HG03039 (cell line): Measurements from ENCODE around the gene QSOX2.
"Not testable (repeated sequence)": the region's sequence is repeated elsewhere in the genome, so short reads cannot be mapped to it uniquely, and the experiment has no call there.

ENCODE experiments used
- ATAC-seq: cut with Tn5 transposase; IDR thresholded peaks from one replicate; pipeline ENCODE4 v1.9.1; 2021; ENCODE audit warnings: mild to moderate bottlenecking, moderate library complexity; ENCODE audit not compliant: unreplicated experiment

Gene QSOX2

DNA sequence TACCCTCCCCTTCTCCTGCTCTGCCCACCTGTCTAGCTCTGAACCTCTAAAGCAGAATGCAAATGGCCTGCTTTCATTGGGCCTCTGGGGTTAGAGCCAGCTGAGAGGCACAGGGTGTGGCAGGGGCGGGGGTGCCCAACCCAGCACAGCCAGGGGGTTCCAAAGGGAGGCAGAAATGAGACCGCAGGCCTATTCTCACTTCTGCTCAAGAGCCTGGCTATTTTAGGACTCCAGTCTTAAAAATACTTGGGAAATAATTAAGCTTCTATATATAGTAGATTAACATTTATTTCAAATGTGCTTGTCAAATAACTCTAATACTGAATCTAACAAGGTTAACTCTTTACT is 5.7 kb downstream of the QSOX2 start:
- ATAC-seq, result no peak

GRCh38 chr9:136239135-136239982 is 6.3 kb downstream of the QSOX2 start:
- no peak for ATAC-seq

- no peak for ATAC-seq
These were observed 7.3 kb downstream of the QSOX2 start for GRCh38 chr9:136238342-136238732.

DNA sequence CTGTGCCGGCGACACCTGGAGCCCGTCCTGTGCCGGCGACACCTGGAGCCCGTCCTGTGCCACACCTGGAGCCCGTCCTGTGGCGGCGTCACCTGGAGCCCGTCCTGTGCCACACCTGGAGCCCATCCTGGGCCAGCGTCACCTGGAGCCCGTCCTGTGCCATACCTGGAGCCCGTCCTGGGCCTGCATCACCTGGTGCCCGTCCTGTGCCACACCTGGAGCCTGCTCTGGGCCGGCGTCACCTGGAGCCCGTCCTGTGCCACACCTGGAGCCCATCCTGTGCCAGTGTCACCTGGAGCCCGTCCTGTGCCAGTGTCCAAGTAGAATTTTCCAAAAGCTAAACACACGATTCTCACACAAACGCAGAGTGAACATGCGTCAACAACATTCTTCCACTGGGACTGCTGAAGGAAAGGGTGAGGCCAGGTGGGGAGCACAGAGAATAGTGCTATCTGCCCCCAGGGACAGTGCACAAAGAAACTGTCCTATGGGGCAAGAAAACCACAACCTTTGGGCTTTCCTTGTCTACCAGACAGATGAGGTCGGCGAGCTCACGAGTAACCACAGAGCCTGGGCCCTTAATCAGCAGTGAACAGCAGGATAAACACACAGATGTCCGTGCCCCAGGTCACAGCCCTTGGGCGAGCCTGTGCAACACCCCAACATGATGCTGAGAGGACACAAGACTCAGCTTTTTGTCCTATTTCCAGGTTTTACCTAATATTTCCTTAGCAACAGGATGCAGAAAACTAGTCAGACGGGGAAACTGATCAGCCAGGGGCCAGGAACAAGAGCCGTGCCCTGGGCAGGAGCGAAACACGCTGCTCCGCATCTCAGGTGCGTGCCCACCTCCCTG is 7.9 kb downstream of the QSOX2 start:
- no peak for ATAC-seq

- not testable (repeated sequence) for ATAC-seq
These were observed 8.9 kb downstream of the QSOX2 start for GRCh38 chr9:136236471-136237410.

DNA sequence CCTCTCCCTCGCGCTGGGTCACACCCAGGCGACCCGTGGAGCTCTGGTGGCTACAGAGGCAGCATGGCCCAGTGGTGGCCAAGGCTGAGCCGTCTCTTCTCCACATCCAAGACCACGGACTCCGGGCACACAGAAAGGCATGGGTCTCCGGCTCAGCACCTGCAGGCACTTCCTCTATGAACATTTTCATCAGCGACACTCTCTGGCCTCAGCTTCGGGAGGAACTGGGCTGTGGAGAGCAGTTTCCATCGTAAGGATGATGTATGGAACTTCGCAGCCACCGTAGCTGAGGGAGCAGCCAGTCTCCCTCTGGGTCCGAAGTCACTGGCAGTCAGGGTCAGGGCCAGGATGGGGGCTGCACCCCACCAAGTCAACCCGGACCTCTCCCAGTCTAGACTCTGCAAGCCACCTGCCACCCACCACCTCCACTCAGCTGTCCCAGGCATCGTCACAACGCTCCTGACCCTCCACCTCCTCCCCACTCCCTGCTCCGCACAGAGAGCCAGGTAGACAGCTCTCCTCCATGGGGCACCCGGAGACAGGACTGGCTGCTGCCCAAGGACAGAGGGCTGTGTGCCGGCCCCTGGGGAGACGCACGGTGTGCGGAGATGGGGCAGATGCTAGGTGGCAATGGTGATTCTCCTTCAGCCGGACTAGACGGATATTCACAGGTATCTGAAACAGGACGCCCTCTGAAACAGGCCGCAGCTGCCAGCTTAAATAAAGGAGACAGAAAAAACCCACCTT is 9.7 kb downstream of the QSOX2 start:
- ATAC-seq, result no peak

DNA sequence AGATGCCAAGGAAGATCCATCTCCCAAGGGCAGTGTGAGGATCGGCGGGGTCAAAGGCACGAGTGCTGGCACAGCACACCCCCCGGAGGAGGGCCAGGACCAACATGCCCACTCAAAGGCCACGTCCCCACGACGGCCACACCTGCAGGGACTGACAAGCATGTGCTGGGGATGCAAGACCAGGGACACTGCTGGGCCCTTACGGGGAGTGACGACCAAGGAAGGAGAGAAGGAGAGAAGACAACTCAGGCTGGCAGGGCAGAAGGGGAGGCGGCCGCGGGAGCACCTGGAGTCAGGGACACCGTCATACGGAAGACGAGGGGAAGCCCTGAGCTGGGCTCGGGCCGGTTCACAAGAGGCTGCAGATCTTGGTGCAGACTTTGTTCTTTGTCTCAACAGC is 10.4 kb downstream of the QSOX2 start:
- no peak for ATAC-seq

DNA sequence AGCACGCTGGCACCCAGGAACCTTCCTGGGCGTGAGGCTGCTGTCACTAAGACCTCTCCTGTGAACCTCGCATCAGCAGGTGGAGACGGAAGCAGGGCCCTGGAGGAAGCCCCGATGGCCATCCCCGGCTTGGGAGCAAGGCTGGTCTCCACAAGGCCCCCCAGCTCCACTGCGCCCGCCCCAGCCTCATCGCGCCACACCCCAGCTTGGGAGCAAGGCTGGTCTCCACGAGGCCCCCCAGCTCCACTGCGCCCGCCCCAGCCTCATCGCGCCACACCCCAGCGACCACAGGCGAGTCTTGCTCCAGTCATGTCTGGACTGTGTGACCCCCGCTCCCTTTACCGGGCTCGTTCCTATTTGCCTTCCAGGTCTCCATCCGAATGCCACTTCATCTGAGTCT is 11.0 kb downstream of the QSOX2 start:
- ATAC-seq, result no peak

DNA sequence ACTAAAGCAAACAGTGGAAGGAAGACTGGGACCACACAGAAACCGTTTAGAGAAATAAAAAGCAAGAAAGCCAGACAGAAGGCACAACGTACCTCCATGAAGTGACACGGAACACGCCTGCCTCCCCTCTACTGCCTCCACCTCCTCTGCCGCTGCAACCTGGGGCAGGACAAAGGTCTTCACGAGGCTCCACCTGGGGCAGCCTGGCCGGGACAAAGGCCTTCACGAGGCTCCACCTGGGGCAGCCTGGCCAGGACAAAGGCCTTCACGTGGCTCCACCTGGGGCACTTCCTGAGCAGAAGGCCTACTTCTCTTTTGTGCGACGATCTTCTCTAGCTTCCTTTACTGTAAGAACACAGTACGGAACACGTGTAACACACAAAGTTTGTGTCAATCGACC is 11.7 kb downstream of the QSOX2 start:
- ATAC-seq, result no peak

GRCh38 chr9:136233411-136233810 is 12.2 kb downstream of the QSOX2 start:
- ATAC-seq, result no peak

- ATAC-seq, result no peak
These were observed 12.6 kb downstream of the QSOX2 start for GRCh38 chr9:136232969-136233368.

DNA sequence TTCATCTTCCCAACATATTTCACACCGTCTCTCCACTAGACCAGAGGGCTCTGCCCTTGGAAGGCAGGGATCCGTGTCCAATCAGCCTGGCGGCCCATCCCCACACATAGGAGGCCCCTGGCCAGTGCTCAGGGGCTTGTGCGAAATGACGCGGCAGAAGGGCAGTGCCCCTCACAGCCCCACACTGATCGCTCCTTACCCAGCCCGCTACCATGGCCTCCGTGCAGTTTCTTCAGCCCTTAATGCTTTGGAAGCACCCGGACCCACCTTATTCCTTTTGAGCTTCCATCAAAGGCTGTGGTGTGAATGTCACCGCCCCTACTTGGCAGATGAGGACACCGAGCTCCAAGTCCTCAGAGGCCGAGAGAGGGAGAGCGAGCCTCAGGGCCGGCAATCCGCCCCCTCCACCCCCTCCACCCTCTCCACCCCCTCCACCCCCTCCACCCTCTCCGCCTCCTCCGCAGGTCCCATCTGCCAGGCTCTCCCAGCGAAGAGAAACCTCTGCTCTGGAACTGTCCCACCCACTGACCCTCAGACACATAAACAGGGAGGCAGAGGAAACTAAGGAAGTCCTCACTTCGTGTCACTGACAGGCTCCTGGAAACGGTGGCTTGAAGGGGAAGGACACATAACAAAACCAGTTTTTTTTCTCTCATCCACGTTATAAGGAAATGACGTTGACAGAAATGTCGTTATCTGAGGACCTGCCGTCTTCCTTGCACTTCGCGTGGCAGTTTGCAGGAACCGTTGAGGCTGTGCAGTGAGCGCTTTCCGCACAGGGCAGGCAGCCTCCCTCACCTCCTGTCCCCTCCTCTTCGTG is 13.9 kb downstream of the QSOX2 start:
- no peak for ATAC-seq

GRCh38 chr9:136230773-136231172 is 14.8 kb downstream of the QSOX2 start:
- no peak for ATAC-seq

GRCh38 chr9:136230365-136230764 is 15.2 kb downstream of the QSOX2 start:
- no peak for ATAC-seq

- ATAC-seq, result no peak
These were observed 16.2 kb downstream of the QSOX2 start for GRCh38 chr9:136229096-136230065.

DNA sequence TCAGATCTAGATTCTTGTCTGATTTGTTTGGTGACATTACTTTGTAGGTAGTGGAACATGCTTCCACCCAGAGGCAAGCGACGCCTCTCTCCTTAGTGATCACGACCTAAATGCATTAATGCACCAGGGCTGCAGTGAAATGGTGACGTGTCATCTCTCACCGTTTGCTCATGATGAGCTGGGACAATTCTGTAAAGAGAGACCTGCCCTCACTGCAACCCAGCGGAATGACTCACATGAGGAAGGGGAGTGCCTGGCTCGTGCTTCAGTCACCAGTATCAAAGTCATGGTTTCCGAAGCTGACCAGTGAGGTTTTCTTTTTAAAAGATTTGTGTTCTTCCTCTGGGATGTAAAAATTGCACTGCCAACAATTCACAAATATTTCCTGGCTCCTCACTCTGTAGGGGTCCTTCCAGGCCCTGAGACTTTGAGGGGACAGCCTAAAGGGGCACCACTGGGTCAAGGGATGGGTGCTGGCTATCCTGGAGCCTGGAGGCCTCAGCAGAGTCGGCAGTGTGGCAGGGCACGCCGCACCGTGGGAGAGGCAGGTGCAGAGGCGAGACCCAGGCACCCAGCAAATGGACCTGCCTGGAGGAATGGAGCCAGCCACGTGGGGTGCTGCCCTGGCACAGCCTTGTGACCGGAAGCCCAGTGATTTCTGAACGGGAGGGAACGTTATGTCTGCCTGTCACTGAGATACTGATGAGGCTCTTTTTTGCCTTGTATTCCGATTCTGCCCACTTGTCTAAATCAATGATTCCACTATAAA is 17.3 kb downstream of the QSOX2 start:
- no peak for ATAC-seq

DNA sequence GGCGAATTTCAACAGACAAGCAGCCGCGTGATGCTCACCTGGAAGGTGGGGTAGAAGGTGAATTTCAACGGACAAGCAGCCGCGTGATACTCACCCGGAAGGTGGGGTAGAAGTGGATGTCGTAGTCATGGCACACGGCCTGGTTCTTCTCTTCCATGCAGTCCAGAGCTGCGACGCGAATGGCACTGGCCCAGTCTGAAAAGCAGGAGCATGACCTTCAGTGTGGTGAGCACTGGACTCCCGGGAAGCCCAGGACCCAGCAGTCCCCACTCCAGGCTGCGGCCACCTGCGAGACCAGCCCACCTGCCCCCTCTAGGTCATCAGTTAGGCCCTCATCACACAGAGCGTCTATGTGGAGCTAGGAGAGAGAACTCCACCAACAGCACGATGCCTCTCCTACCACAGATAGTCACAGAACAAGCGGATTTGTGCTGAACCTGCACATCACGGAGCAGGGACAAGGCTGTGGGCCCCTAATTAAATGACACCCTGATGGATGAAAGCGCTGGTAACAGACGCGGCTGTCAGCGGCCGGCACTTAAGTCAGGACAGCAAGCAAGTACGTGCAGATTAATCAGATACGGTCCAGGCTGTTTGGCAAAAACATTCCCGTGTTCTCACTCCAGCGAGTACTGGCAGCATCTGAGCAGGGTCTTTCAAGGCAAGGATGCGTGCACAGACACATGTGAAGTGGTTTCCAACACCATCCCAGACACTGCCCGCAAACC is 18.8 kb downstream of the QSOX2 start:
- ATAC-seq, result no peak
